Astrocyte (in vitro differentiated cells and primary cell): ENCODE data around the gene NAT9.

Experiments used
- CTCF ChIP-seq: IDR thresholded peaks from 2 replicates; pipeline ENCODE4 v1.5.1; 2011; ENCODE audit warnings: low read depth, mild to moderate bottlenecking, inconsistent platforms, low read length, moderate library complexity; ENCODE audit not compliant: insufficient read depth
- EZH2 ChIP-seq: IDR thresholded peaks from 2 replicates; pipeline ENCODE4 v1.6.1; 2012; ENCODE audit warnings: mild to moderate bottlenecking, low read length, inconsistent platforms; ENCODE audit not compliant: insufficient read depth

- no peak for TF ChIP-seq CTCF
- TF ChIP-seq EZH2 = no peak
Observed at GRCh38 chr17:74767111-74767516, 9.0 kb downstream of the NAT9 start.
